ENCODE results near the gene CAPS2.

The CAPS2 gene

DNA sequence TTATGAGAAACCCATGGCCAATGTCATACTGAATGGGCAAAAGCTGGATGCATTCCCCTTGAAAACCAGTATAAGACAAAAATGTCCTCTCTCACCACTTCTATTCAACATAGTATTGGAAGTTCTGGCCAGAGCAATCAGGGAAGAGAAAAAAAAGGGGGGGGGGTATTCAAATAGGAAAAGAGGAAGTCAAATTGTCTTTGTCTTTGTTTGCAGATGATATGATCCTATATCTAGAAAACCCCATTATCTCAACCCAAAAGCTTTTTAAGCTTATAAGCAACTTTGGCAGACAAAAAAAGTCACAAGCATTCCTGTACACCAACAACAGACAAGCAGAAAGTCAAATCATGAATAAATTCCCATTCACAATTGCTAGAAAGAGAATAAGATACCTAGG, 23.9 kb upstream of the CAPS2 start:
- TF ChIP-seq, protein P1, sequence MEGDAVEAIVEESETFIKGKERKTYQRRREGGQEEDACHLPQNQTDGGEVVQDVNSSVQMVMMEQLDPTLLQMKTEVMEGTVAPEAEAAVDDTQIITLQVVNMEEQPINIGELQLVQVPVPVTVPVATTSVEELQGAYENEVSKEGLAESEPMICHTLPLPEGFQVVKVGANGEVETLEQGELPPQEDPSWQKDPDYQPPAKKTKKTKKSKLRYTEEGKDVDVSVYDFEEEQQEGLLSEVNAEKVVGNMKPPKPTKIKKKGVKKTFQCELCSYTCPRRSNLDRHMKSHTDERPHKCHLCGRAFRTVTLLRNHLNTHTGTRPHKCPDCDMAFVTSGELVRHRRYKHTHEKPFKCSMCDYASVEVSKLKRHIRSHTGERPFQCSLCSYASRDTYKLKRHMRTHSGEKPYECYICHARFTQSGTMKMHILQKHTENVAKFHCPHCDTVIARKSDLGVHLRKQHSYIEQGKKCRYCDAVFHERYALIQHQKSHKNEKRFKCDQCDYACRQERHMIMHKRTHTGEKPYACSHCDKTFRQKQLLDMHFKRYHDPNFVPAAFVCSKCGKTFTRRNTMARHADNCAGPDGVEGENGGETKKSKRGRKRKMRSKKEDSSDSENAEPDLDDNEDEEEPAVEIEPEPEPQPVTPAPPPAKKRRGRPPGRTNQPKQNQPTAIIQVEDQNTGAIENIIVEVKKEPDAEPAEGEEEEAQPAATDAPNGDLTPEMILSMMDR (IDR thresholded peaks at IDR 0.05): no peak

DNA sequence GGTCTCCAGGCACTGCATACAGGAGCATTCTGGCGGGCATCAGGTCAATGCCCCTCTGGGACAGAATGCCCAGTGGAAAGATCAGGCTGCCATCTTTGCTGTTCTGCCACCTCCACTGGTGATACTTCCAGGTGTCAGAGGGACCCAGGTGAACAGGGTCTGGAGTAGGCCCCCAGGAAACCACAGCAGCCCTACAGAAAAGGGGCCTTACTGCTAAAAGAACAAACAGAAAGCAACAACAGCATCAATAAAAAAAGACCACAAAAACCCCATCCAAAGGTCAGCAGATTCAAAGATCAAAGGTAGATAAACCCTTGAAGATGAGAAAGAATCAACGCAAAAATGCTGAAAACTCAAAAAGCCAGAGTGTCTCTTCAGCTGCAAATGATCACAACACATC, 20.3 kb upstream of the CAPS2 start:
- TF ChIP-seq, protein P1 (IDR thresholded peaks at IDR 0.05): no peak

- TF ChIP-seq, protein P1 (IDR thresholded peaks at IDR 0.05): no peak
Measured at GRCh38 chr12:75349946-75350345, 19.8 kb upstream of the CAPS2 start.

DNA sequence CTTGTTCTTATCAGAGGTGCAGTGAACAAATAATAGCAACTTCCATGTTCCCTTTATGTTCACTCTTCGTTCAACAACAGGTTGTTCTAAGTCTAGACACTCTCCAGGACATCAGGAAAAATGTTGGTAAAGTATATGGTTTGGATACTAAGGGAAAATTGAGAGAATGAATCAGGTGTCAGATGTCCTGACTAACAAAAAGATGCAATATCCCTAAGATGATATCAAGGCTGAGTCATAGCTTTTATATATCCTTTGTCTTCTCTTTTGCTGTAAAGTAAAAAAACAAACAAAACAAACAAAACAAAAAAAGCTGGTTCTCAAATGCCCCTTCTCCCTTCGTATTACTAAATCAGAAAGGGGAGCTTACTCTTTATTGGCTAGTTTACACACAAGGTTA, 15.4 kb upstream of the CAPS2 start:
- TF ChIP-seq, protein P1 (IDR thresholded peaks at IDR 0.05): no peak

GRCh38 chr12:75341873-75342272, 11.7 kb upstream of the CAPS2 start:
- TF ChIP-seq, protein P1 (IDR thresholded peaks at IDR 0.05): no peak

DNA sequence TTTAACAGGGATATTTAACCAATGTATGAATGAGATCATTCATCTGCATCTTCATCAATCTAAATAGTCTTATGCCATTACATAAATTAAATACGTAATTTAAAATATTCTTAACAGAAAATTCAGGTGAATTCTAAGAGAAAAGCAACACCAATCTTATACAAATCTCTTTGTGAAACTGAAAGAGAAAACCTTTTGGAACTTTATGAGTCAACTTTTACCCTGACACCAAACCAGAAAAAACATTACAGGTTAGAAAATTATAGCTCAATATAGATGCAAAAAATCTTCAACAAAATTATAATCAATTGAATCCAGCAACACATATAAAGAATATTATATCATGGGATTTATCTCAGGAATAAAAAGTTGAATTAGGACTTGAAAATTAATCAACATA, 7.8 kb upstream of the CAPS2 start:
- TF ChIP-seq, protein P1 (IDR thresholded peaks at IDR 0.05): no peak

DNA sequence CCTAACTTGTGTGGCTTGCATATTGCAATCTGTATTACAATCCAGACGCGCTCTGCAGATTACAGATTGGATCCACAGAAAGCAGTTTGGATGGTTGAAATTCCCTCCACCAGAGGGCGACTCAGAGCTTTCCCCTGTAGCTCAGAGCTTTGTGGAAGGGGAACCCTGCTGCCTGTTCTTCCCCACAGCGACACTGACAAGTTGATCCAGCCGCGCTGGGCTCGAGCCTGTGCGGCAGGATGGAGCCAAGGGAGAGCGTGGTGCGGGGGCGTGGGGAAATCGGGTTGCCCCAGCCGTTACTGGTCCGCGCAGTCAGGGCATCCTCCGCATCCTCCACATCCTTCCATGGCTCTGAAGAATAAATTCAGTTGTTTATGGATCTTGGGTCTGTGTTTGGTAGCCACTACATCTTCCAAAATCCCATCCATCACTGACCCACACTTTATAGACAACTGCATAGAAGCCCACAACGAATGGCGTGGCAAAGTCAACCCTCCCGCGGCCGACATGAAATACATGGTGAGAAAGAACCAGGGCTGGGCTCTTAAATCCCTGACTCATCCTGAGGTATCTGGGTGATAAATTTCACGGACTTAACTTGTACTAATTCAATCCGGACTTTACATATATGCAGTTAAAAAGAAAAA, 4.4 kb upstream of the CAPS2 start, which contains the start of gene GLIPR1L1:
GLIPR1L1 (plus strand) TSS at position 287 of the 647 bp plus-strand sequence; CDS start at position 346, 59 bp downstream.
- TF ChIP-seq, protein P1 (IDR thresholded peaks at IDR 0.05): peak; percentile 67

GRCh38 chr12:75327642-75328041, 2.5 kb downstream of the CAPS2 start:
- TF ChIP-seq, protein P1 (IDR thresholded peaks at IDR 0.05): no peak
